Measurements from ENCODE around the gene KIDINS220. TPM values are rescaled to one million over a fixed set of nuclear protein-coding genes. Genes with fewer than 3 reads are reported as not detected.

The KIDINS220 gene
- total and polyA plus RNA-seq, 9 of the 15 experiments (the other 6 are each of a cell fraction or from before 2014, with no cell fraction given): 15.2 to 48.0 (median 34.4) TPM

DNA sequence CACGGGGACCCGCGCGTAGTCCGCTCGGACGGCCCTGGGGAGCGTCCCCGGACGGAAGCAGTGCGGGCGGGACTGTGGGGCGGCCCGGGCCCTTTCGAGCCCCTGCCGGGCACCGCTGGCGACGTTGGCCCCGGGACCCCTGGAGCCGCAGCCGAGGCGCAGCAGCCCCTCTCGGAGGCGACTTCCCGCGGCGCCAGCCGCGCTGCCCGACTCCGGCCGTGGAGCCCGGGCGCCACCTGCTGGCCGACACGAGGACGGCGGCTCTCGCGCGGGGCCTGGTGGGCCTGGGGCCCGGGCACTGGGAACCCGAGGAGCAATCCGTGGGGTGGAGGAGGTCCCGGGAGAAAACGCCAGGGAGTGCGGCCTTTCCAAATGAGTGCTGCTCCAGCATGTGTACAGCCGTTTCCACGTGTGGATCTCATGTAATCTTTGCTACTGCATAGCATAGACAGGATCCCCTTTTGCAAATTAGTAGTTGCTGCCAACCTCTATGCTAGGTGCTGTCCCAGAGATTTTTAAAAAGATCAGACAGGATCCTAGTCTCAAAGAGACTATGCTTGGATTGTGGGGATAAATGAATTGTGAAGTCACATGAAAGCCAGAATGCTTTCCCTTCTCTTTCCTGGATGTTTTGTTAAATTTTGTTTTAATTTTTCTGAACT lies 151.6 kb downstream of the KIDINS220 start (continued):
- TF ChIP-seq, protein P1, sequence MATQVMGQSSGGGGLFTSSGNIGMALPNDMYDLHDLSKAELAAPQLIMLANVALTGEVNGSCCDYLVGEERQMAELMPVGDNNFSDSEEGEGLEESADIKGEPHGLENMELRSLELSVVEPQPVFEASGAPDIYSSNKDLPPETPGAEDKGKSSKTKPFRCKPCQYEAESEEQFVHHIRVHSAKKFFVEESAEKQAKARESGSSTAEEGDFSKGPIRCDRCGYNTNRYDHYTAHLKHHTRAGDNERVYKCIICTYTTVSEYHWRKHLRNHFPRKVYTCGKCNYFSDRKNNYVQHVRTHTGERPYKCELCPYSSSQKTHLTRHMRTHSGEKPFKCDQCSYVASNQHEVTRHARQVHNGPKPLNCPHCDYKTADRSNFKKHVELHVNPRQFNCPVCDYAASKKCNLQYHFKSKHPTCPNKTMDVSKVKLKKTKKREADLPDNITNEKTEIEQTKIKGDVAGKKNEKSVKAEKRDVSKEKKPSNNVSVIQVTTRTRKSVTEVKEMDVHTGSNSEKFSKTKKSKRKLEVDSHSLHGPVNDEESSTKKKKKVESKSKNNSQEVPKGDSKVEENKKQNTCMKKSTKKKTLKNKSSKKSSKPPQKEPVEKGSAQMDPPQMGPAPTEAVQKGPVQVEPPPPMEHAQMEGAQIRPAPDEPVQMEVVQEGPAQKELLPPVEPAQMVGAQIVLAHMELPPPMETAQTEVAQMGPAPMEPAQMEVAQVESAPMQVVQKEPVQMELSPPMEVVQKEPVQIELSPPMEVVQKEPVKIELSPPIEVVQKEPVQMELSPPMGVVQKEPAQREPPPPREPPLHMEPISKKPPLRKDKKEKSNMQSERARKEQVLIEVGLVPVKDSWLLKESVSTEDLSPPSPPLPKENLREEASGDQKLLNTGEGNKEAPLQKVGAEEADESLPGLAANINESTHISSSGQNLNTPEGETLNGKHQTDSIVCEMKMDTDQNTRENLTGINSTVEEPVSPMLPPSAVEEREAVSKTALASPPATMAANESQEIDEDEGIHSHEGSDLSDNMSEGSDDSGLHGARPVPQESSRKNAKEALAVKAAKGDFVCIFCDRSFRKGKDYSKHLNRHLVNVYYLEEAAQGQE (IDR thresholded peaks at IDR 0.05; ENCODE audit: borderline replicate concordance): peak; percentile 92
- TF ChIP-seq, protein P1 (CRISPR knock-in tag; IDR thresholded peaks at IDR 0.05; ENCODE audit: low read depth): no peak
- TF ChIP-seq HNRNPL (IDR thresholded peaks at IDR 0.05; ENCODE audit: low read depth, low read length) (peak; percentile 53; the same call in 1 of the 2 replicates), NONO (IDR thresholded peaks at IDR 0.05; ENCODE audit: low read depth in 2 of 2, low read length in 1 of 2) (peak in 1 of 2 experiments; percentile 51; a peak in 1 of 4 replicates), ZNF324 (CRISPR knock-in tag; IDR thresholded peaks at IDR 0.05) (no peak), NEUROD1 (IDR thresholded peaks at IDR 0.05; ENCODE audit: borderline replicate concordance, low read depth, low read length, partially characterized antibody) (peak; percentile 28), CCNT2 (IDR thresholded peaks at IDR 0.05; ENCODE audit: borderline replicate concordance, extremely low read depth, insufficient read length, low read depth, low read length) (peak; percentile 57), ZNF766 (CRISPR knock-in tag; conservative IDR thresholded peaks at IDR 0.05) (0 out of 2 replicates have a peak, but pooled peaks have one; percentile 48), HMGN3 (IDR thresholded peaks at IDR 0.05; ENCODE audit: borderline replicate concordance, extremely low read depth, insufficient read length, low read depth, low read length) (peak; percentile 34), XRCC3 (IDR thresholded peaks at IDR 0.05) (no peak), SIN3B (IDR thresholded peaks at IDR 0.05; ENCODE audit: low read depth) (peak; percentile 68; the same call in 1 of the 2 replicates), MAZ (CRISPR knock-in tag; conservative IDR thresholded peaks at IDR 0.05 in 1 of 2, IDR thresholded peaks at IDR 0.05 in 1 of 2) (peak; percentile 41 to 81; a peak in 3 of 4 replicates), E2F3 (CRISPR knock-in tag; IDR thresholded peaks at IDR 0.05) (0 out of 2 replicates have a peak, but pooled peaks have one; percentile 50), PTBP1 (IDR thresholded peaks at IDR 0.05; ENCODE audit: low read depth, low read length) (no peak)
- TF ChIP-seq, protein P2, sequence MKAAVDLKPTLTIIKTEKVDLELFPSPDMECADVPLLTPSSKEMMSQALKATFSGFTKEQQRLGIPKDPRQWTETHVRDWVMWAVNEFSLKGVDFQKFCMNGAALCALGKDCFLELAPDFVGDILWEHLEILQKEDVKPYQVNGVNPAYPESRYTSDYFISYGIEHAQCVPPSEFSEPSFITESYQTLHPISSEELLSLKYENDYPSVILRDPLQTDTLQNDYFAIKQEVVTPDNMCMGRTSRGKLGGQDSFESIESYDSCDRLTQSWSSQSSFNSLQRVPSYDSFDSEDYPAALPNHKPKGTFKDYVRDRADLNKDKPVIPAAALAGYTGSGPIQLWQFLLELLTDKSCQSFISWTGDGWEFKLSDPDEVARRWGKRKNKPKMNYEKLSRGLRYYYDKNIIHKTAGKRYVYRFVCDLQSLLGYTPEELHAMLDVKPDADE (conservative IDR thresholded peaks at IDR 0.05; ENCODE audit: control insufficient read depth, low read depth, low read length): 0 out of 2 replicates have a peak, but pooled peaks have one; percentile 27
- TF ChIP-seq, protein P3, sequence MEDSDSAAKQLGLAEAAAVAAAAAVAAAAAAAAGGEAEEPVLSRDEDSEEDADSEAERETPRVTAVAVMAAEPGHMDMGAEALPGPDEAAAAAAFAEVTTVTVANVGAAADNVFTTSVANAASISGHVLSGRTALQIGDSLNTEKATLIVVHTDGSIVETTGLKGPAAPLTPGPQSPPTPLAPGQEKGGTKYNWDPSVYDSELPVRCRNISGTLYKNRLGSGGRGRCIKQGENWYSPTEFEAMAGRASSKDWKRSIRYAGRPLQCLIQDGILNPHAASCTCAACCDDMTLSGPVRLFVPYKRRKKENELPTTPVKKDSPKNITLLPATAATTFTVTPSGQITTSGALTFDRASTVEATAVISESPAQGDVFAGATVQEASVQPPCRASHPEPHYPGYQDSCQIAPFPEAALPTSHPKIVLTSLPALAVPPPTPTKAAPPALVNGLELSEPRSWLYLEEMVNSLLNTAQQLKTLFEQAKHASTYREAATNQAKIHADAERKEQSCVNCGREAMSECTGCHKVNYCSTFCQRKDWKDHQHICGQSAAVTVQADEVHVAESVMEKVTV (CRISPR knock-in tag; IDR thresholded peaks at IDR 0.05): peak; percentile 95

Measured in K562 (cell line).